ENCODE results near the gene ITGB1. TPM values are rescaled to one million over a fixed set of nuclear protein-coding genes. Genes with fewer than 3 reads are reported as not detected.
A peak's percentile ranks its signal among the peaks of the same experiment; 100 is the strongest.

Gene ITGB1
- total RNA-seq, 1 experiment from 2014 or later, result 223 TPM

- 100% methylated on average over 2 of the region's 4 CpGs for WGBS (ENCODE audit: extremely low coverage, insufficient read length, low lambda C conversion rate)
- H3K79me1 ChIP-seq (ENCODE audit: insufficient read depth, low read depth, low read length, poor library complexity, severe bottlenecking), result no peaks in the 10 kb centered on the region
- H3K56ac ChIP-seq (ENCODE audit: insufficient read length, low read depth, low read length), result no peak overlapping the region
- Mint-ChIP-seq H3K4me3 (no peak overlapping the region), H3K4me1 (peaks cover 23 to 28% of the 10 kb centered on the region in 2 experiments), H3K36me3 (ENCODE audit: insufficient read depth in 1 of 3, low read depth in 3 of 3) (no peaks in the 10 kb centered on the region), H3K9me3 (peaks cover 0 to 3% of the 10 kb centered on the region in 2 experiments; a peak in 2 of 5 replicates), H3K27ac (peak overlapping the region; percentile 2 to 94 (median 81); a peak in 4 of 7 replicates), H3K27me3 (ENCODE audit: low read depth) (no peaks in the 10 kb centered on the region)
- TF ChIP-seq, protein P1, sequence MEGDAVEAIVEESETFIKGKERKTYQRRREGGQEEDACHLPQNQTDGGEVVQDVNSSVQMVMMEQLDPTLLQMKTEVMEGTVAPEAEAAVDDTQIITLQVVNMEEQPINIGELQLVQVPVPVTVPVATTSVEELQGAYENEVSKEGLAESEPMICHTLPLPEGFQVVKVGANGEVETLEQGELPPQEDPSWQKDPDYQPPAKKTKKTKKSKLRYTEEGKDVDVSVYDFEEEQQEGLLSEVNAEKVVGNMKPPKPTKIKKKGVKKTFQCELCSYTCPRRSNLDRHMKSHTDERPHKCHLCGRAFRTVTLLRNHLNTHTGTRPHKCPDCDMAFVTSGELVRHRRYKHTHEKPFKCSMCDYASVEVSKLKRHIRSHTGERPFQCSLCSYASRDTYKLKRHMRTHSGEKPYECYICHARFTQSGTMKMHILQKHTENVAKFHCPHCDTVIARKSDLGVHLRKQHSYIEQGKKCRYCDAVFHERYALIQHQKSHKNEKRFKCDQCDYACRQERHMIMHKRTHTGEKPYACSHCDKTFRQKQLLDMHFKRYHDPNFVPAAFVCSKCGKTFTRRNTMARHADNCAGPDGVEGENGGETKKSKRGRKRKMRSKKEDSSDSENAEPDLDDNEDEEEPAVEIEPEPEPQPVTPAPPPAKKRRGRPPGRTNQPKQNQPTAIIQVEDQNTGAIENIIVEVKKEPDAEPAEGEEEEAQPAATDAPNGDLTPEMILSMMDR (conservative IDR thresholded peaks at IDR 0.05), result no peak
- H3K9me3 ChIP-seq (ENCODE audit: control insufficient read depth, low read depth, low read length), result no peaks in the 10 kb centered on the region
- H4K8ac ChIP-seq (replicated peaks; ENCODE audit: insufficient read length, low read depth, low read length), result no peak overlapping the region
- H3K4ac ChIP-seq (ENCODE audit: low read depth, low read length), result no peak overlapping the region
- no peak overlapping the region for H3K9ac ChIP-seq (ENCODE audit: extremely low read depth, insufficient read length, low read length)
- H3K23ac ChIP-seq (ENCODE audit: insufficient read length, low read depth, low read length), result no peak overlapping the region
- H2AFZ ChIP-seq (ENCODE audit: low read length), result no peak overlapping the region
- H3K18ac ChIP-seq (ENCODE audit: insufficient read length, low read depth, low read length), result no peak overlapping the region
- H3K27ac ChIP-seq (ENCODE audit: insufficient read length, low read depth, low read length), result peak overlapping the region; percentile 11
- H2BK15ac ChIP-seq (ENCODE audit: low read depth, low read length), result no peak overlapping the region
- no peak overlapping the region for H3T11ph ChIP-seq (ENCODE audit: low read length)
- no peak overlapping the region for H2BK12ac ChIP-seq (ENCODE audit: insufficient read length, low read depth, low read length)
- no peak overlapping the region for H2BK120ac ChIP-seq (ENCODE audit: low read depth, low read length, poor library complexity, severe bottlenecking)
- H3K79me2 ChIP-seq (ENCODE audit: insufficient read depth, low read length), result no peaks in the 10 kb centered on the region
- no peak overlapping the region for H2AK5ac ChIP-seq (ENCODE audit: insufficient read length, low read length)
- no peaks in the 10 kb centered on the region for H3K23me2 ChIP-seq (ENCODE audit: insufficient read length, low read depth, low read length, poor library complexity, severe bottlenecking)
- no peak for DNase-seq
- H2BK5ac ChIP-seq (ENCODE audit: insufficient read length, low read length), result no peak overlapping the region
- H3K4me2 ChIP-seq (ENCODE audit: insufficient read depth, insufficient read length, low read length), result no peak overlapping the region
- no peak overlapping the region for H4K91ac ChIP-seq (ENCODE audit: insufficient read length, low read depth, low read length)
- H3K4me1 ChIP-seq (ENCODE audit: insufficient read depth, low read length), result peaks cover 3% of the 10 kb centered on the region; the same call in 1 of the 2 replicates
- H4K20me1 ChIP-seq (ENCODE audit: control insufficient read depth, insufficient read depth, insufficient read length), result no peaks in the 10 kb centered on the region
- no peaks in the 10 kb centered on the region for H3K27me3 ChIP-seq (ENCODE audit: insufficient read depth, low read length)
- H2BK20ac ChIP-seq (ENCODE audit: low read depth, low read length, poor library complexity, severe bottlenecking), result no peak overlapping the region
- no peak overlapping the region for H4K5ac ChIP-seq (ENCODE audit: insufficient read length, low read depth, low read length)
- H3K14ac ChIP-seq (ENCODE audit: insufficient read depth, low read length), result no peak overlapping the region
These were observed 14.4 kb upstream of the ITGB1 start for GRCh38 chr10:32972460-32972859.

Data from H9 (cell line).